Gastroesophageal sphincter (tissue), 3 donors: ENCODE results near the gene RIMS4.

ENCODE experiments used
- CTCF ChIP-seq, 4 experiments: fragments of 200-600 bp in 2 of 4; fragments of 450-650 bp in 2 of 4; sonication (generic) in 1 of 4; IDR thresholded peaks; one replicate each; pipeline ENCODE4 v1.5.1; 2017 to 2019; ENCODE audit warnings: antibody characterized with exemption in 4 of 4, mild to moderate bottlenecking in 2 of 4, moderate library complexity in 2 of 4
- EP300 ChIP-seq: sonication (generic); formaldehyde crosslinking; IDR thresholded peaks from one replicate; pipeline ENCODE4 v1.6.1; 2017; ENCODE audit warnings: antibody characterized with exemption, mild to moderate bottlenecking
- POLR2A ChIP-seq, 2 donors: fragments of 450-650 bp; IDR thresholded peaks; one replicate each; pipeline ENCODE4 v1.6.1; 2017; ENCODE audit warnings: antibody characterized with exemption in 2 of 2, mild to moderate bottlenecking in 2 of 2, moderate library complexity in 1 of 2
- POLR2AphosphoS5 ChIP-seq: sonication (generic); formaldehyde crosslinking; IDR thresholded peaks from one replicate; pipeline ENCODE4 v1.6.1; 2017; ENCODE audit warnings: antibody characterized with exemption

DNA sequence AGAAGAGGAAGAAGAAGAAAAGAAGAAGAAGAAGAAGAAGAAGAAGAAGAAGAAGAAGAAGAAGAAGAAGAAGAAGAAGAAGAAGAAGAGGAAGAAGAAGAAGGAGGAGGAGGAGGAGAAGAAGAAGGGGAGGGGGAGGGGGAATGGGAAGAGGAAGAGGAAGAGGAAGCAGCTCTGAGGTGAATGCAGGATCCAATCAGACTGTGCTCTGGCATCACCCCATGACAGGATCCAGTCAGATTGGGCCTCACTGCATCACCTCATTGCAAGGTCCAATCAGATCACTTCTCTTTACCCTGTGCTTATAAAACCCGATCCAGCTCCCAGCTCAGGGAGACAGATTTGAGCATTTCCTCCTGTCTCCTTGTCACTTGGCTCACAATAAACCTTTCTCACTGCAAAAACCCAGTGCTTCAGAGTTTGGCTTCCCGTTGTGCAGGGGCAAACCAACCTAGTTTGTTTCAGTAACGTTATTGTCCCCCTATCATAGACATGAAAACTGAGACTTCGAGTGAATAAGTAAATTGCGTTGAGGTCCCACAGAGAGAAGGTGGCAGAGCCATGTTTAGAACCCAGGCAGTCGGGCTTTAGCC is 46.6 kb upstream of the RIMS4 start:
- TF ChIP-seq POLR2A (IDR thresholded peaks at IDR 0.05) = no peak
- TF ChIP-seq CTCF (IDR thresholded peaks at IDR 0.05) = no peak
- TF ChIP-seq POLR2AphosphoS5 = no peak
- no peak for TF ChIP-seq EP300
